Measurements from ENCODE around the gene CACNG7. TPM values are rescaled to one million over a fixed set of nuclear protein-coding genes. Genes with fewer than 3 reads are reported as not detected.

Gene CACNG7
- total RNA-seq, 1 experiment from 2014 or later, result not detected

DNA sequence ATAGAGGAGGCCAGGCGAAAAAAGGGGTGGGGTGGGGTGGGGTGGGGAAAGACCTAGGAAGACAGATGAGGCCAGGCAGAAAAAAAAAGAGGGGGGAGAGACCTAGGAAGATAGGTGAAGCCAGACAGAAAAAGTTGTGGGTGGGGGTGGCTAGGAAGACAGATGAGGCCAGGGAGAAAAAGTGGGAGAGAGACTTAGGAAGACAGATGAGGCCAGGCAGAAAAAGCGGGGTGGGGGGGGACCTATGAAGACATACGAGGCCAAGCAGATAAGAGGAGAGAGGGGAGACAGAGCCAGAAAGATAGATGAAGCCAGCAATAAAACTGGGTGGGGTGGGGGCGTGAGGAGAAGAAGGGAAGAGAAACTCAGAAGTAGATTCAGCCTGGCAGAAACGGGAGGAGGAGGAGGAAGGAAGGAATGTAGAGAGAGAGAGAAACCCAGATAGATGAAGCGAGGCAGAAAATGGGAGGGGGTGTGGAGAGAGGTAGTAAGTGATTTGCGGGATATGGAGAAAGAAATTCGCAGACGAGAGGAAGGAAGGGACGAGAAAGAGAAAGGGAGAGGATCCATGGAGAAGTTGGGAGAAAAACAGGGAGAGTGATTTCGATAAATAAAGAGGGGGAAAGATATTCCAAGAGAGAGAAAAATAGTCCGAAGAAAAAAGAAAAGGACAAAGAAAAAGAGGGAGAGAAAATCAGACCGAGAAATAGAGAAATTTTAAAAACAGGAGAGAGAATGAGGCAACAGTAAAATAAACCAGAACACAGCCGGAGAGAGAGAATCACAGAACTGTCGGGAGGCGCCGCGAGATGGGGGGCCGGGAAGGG lies 70.1 kb downstream of the CACNG7 start:
- TF ChIP-seq EZH2 (IDR thresholded peaks at IDR 0.05), result no peak
- TF ChIP-seq, protein P1, sequence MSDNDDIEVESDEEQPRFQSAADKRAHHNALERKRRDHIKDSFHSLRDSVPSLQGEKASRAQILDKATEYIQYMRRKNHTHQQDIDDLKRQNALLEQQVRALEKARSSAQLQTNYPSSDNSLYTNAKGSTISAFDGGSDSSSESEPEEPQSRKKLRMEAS (IDR thresholded peaks at IDR 0.05), result no peak
- no peak for TF ChIP-seq SIN3A (IDR thresholded peaks at IDR 0.05; ENCODE audit: low read depth)
- TF ChIP-seq, protein P2, sequence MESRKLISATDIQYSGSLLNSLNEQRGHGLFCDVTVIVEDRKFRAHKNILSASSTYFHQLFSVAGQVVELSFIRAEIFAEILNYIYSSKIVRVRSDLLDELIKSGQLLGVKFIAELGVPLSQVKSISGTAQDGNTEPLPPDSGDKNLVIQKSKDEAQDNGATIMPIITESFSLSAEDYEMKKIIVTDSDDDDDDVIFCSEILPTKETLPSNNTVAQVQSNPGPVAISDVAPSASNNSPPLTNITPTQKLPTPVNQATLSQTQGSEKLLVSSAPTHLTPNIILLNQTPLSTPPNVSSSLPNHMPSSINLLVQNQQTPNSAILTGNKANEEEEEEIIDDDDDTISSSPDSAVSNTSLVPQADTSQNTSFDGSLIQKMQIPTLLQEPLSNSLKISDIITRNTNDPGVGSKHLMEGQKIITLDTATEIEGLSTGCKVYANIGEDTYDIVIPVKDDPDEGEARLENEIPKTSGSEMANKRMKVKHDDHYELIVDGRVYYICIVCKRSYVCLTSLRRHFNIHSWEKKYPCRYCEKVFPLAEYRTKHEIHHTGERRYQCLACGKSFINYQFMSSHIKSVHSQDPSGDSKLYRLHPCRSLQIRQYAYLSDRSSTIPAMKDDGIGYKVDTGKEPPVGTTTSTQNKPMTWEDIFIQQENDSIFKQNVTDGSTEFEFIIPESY (IDR thresholded peaks at IDR 0.05; ENCODE audit: extremely low read depth, insufficient replicate concordance, low read length), result no peak
- TF ChIP-seq ATF3 (IDR thresholded peaks at IDR 0.05), result no peak
- no peak for TF ChIP-seq EZH2phosphoT487 (IDR thresholded peaks at IDR 0.05; ENCODE audit: borderline replicate concordance)
- no peak for TF ChIP-seq RAD21 (IDR thresholded peaks at IDR 0.05; ENCODE audit: low read depth)
- TF ChIP-seq ZNF274 (IDR thresholded peaks at IDR 0.05; ENCODE audit: low read depth, low read length), result no peak
- no peak for TF ChIP-seq POLR2AphosphoS5 (IDR thresholded peaks at IDR 0.05; ENCODE audit: low read depth, low read length)
- no peak for TF ChIP-seq JUND (IDR thresholded peaks at IDR 0.05)
- Histone ChIP-seq H4K20me1 (ENCODE audit: insufficient read depth) (no peaks in the 10 kb centered on the region), H3K9me2 (ENCODE audit: insufficient read depth) (no peaks in the 10 kb centered on the region), H3K36me3 (ENCODE audit: control insufficient read depth in 1 of 2, insufficient read depth in 2 of 2, low read length in 2 of 2) (no peaks in the 10 kb centered on the region), H2AFZ (ENCODE audit: low read depth, low read length, poor library complexity, severe bottlenecking) (no peak overlapping the region), H3K4me3 (replicated peaks in 1 of 2; ENCODE audit: low read depth in 1 of 2, low read length in 2 of 2) (peak overlapping the region; percentile 60 to 61), H3K4me1 (ENCODE audit: control insufficient read depth in 1 of 2, insufficient read depth in 2 of 2, low read length in 2 of 2) (peaks cover 16 to 49% of the 10 kb centered on the region in 2 experiments), H3K9me3 (ENCODE audit: control insufficient read depth in 1 of 2, insufficient read depth in 1 of 2, low read depth in 1 of 2, low read length in 2 of 2) (no peaks in the 10 kb centered on the region), H3K9ac (ENCODE audit: low read length) (peak overlapping the region; percentile 54), H3K27ac (ENCODE audit: low read depth, low read length) (peak overlapping the region; percentile 94), H3K4me2 (ENCODE audit: low read length) (peak overlapping the region; percentile 87), H3K79me2 (ENCODE audit: insufficient read depth, low read length) (no peaks in the 10 kb centered on the region), H3K27me3 (ENCODE audit: insufficient read depth, low read length) (no peaks in the 10 kb centered on the region)
- intact Hi-C loops (cut with micrococcal nuclease), result no loop called here
- POLR2A ChIA-PET, result interaction anchor here (2.3 kb wide), 2 partner anchors 111 to 113 kb away, joined by 10 to 13 read pairs; partner anchors contain the start of gene MYADM
- DNase-seq (ENCODE audit: low read depth, low spot score) (no peak), ATAC-seq (no peak)
- CTCF ChIA-PET, result interaction anchor here (1.3 to 2.3 kb wide), 4 partner anchors 28 to 136 kb away, joined by 4 to 15 read pairs (median 9); no protein-coding TSS in a partner anchor
- no TSS peak for BruUV-seq (replicated peaks)
- RAD21 ChIA-PET (ENCODE audit: low non-redundant PET in 1 of 2, low total read pairs in 2 of 2, uncharacterized antibody in 2 of 2, unreplicated experiment in 2 of 2), result interaction anchor here in 1 of 2 experiments (0.7 kb wide), 1 partner anchor 170 kb away, joined by 3 read pairs; no protein-coding TSS in a partner anchor

All from HCT116 (cell line).